Endodermal cell (in vitro differentiated cells): ENCODE measurements around the gene ARHGEF10L. TPM values are rescaled to one million over a fixed set of nuclear protein-coding genes. Genes with fewer than 3 reads are reported as not detected.

Experiments
- DNase-seq: peaks from one replicate; pipeline ENCODE4 v3.0.0-alpha.2; 2017
- H3K27ac ChIP-seq: 2 replicates; pipeline ENCODE4 v1.5.1; 2013; ENCODE audit warnings: mild to moderate bottlenecking, low read depth, low read length, moderate library complexity
- H3K27me3 ChIP-seq: 2 replicates; pipeline ENCODE4 v1.6.1; 2013; ENCODE audit warnings: mild to moderate bottlenecking, low read length, moderate library complexity; ENCODE audit not compliant: insufficient read depth, control insufficient read depth, poor library complexity, severe bottlenecking
- H3K36me3 ChIP-seq: 2 replicates; pipeline ENCODE4 v1.7.0; 2013; ENCODE audit warnings: mild to moderate bottlenecking, low read length, moderate library complexity; ENCODE audit not compliant: control insufficient read depth, insufficient read depth
- H3K4me1 ChIP-seq: one replicate; pipeline ENCODE4 v1.7.0; 2013; ENCODE audit warnings: low read length; ENCODE audit not compliant: control insufficient read depth, insufficient read depth
- H3K4me3 ChIP-seq: 2 replicates; pipeline ENCODE4 v1.5.1; 2013; ENCODE audit warnings: mild to moderate bottlenecking, low read length, moderate library complexity
- H3K9ac ChIP-seq: 2 replicates; pipeline ENCODE4 v1.6.1; 2013; ENCODE audit warnings: mild to moderate bottlenecking, low read length, moderate library complexity; ENCODE audit not compliant: poor library complexity, severe bottlenecking; ENCODE audit errors: extremely low read depth
- H3K9me3 ChIP-seq: 2 replicates; pipeline ENCODE4 v1.6.1; 2013; ENCODE audit warnings: mild to moderate bottlenecking, low read length, moderate library complexity; ENCODE audit not compliant: control insufficient read depth
- H3K27ac Mint-ChIP-seq: 2 replicates; pipeline ENCODE4 v1.8.0; 2020; ENCODE audit warnings: mixed read lengths
- H3K27me3 Mint-ChIP-seq: 2 replicates; pipeline ENCODE4 v1.8.0; 2021; ENCODE audit warnings: mild to moderate bottlenecking, mixed read lengths; ENCODE audit not compliant: insufficient read depth
- H3K36me3 Mint-ChIP-seq: 2 replicates; pipeline ENCODE4 v1.8.0; 2020; ENCODE audit warnings: low read depth, mixed read lengths
- H3K4me1 Mint-ChIP-seq: 2 replicates; pipeline ENCODE4 v1.8.0; 2020; ENCODE audit warnings: mixed read lengths
- H3K4me3 Mint-ChIP-seq: 2 replicates; pipeline ENCODE4 v1.8.0; 2020; ENCODE audit warnings: mild to moderate bottlenecking, moderate library complexity, mixed read lengths
- H3K9me3 Mint-ChIP-seq: 2 replicates; pipeline ENCODE4 v1.8.0; 2020; ENCODE audit warnings: mild to moderate bottlenecking, mixed read lengths
- CTCF ChIP-seq: fragments of 200-600 bp; sonication (generic); conservative IDR thresholded peaks from 2 replicates; pipeline ENCODE4 v1.5.0; 2021; ENCODE audit warnings: antibody characterized with exemption, mild to moderate bottlenecking
- WGBS, 2 experiments: methylation state at CpG; one replicate each; pipeline versions ENCODE4 v1.1.5 to v1.1.7; 2013; ENCODE audit warnings: missing lambda C conversion rate in 2 of 2, mixed read lengths in 1 of 2; ENCODE audit not compliant: insufficient coverage in 1 of 2, insufficient read length in 1 of 2; 5-methylcytosine and 5-hydroxymethylcytosine counted together
- total RNA-seq, 2 donors: library from RNA; stranded (reverse); fragmentation: NEBNext Ultra II Directional in 1 of 2; extraction: Animal tissue kit (Norgen Biotek cat#: 25700) in 1 of 2; gene quantifications; 2 replicates in 1 of 2; 3 replicates in 1 of 2; pipeline ENCODE4 v1.2.1, GENCODE V29; 2021

ARHGEF10L gene
- total RNA-seq, 2 donors from 2014 or later, result 5.2 to 10.5 TPM

GRCh38 chr1:17655922-17656321 is 116.4 kb downstream of the ARHGEF10L start:
- no peak for DNase-seq
- no peaks in the 10 kb centered on the region for H3K9me3 Mint-ChIP-seq
- Histone ChIP-seq H3K4me3 (no peak overlapping the region), H3K27me3 (no peaks in the 10 kb centered on the region), H3K4me1 (no peaks in the 10 kb centered on the region), H3K9ac (no peak overlapping the region), H3K9me3 (no peaks in the 10 kb centered on the region), H3K27ac (no peak overlapping the region), H3K36me3 (no peaks in the 10 kb centered on the region)
- TF ChIP-seq CTCF, result no peak
- H3K27me3 Mint-ChIP-seq, result no peaks in the 10 kb centered on the region
- H3K4me3 Mint-ChIP-seq, result no peak overlapping the region
- WGBS, 2 experiments, result 92 to 98% methylated on average over 6 to 15 of the region's 15 CpGs
- H3K36me3 Mint-ChIP-seq, result no peaks in the 10 kb centered on the region
- no peak overlapping the region for H3K27ac Mint-ChIP-seq
- no peaks in the 10 kb centered on the region for H3K4me1 Mint-ChIP-seq

- no peaks in the 10 kb centered on the region for H3K9me3 Mint-ChIP-seq
- no peaks in the 10 kb centered on the region for H3K4me1 Mint-ChIP-seq
- DNase-seq, result no peak
- H3K4me1 ChIP-seq, result no peaks in the 10 kb centered on the region
- H3K4me3 Mint-ChIP-seq, result no peak overlapping the region
- H3K36me3 ChIP-seq, result no peaks in the 10 kb centered on the region
- H3K27ac ChIP-seq, result no peak overlapping the region
- no peaks in the 10 kb centered on the region for H3K27me3 Mint-ChIP-seq
- H3K4me3 ChIP-seq, result no peak overlapping the region
- H3K27ac Mint-ChIP-seq, result no peak overlapping the region
- WGBS, 2 experiments, result 94 to 95% methylated on average over 3 to 13 of the region's 13 CpGs
- H3K36me3 Mint-ChIP-seq, result no peaks in the 10 kb centered on the region
- no peak overlapping the region for H3K9ac ChIP-seq
- no peaks in the 10 kb centered on the region for H3K27me3 ChIP-seq
- no peaks in the 10 kb centered on the region for H3K9me3 ChIP-seq
- no peak for TF ChIP-seq CTCF
Measured at GRCh38 chr1:17657436-17657835, 117.9 kb downstream of the ARHGEF10L start.

- no peaks in the 10 kb centered on the region for H3K4me1 ChIP-seq
- no peak overlapping the region for H3K9ac ChIP-seq
- no peak overlapping the region for H3K27ac ChIP-seq
- H3K9me3 Mint-ChIP-seq, result no peaks in the 10 kb centered on the region
- no peak overlapping the region for H3K27ac Mint-ChIP-seq
- WGBS, 2 experiments, result 94 to 100% methylated on average over 6 of the region's 6 CpGs
- no peak for TF ChIP-seq CTCF
- H3K4me3 Mint-ChIP-seq, result no peak overlapping the region
- H3K27me3 ChIP-seq, result no peaks in the 10 kb centered on the region
- no peak overlapping the region for H3K4me3 ChIP-seq
- H3K4me1 Mint-ChIP-seq, result no peaks in the 10 kb centered on the region
- H3K27me3 Mint-ChIP-seq, result no peaks in the 10 kb centered on the region
- H3K9me3 ChIP-seq, result no peaks in the 10 kb centered on the region
- H3K36me3 ChIP-seq, result no peaks in the 10 kb centered on the region
- H3K36me3 Mint-ChIP-seq, result no peaks in the 10 kb centered on the region
- no peak for DNase-seq
Measured at GRCh38 chr1:17658837-17659236, 119.3 kb downstream of the ARHGEF10L start.
